Epithelial cell of prostate (primary cell): ENCODE results near the gene ENGASE.

ENCODE experiments used
- DNase-seq: peaks from one replicate; pipeline ENCODE4 v3.0.0-alpha.2; 2011; ENCODE audit warnings: low read depth, low spot score
- H3K27ac ChIP-seq: fragments of 450-650 bp; 2 replicates; pipeline ENCODE4 v1.5.1; 2017; ENCODE audit warnings: mild to moderate bottlenecking

The ENGASE gene

GRCh38 chr17:79075861-79076406, 1.3 kb downstream of the ENGASE start:
- H3K27ac ChIP-seq = no peak overlapping the region
- no peak for DNase-seq

GRCh38 chr17:79077587-79077986, 3.0 kb downstream of the ENGASE start:
- no peak overlapping the region for H3K27ac ChIP-seq
- no peak for DNase-seq

DNA sequence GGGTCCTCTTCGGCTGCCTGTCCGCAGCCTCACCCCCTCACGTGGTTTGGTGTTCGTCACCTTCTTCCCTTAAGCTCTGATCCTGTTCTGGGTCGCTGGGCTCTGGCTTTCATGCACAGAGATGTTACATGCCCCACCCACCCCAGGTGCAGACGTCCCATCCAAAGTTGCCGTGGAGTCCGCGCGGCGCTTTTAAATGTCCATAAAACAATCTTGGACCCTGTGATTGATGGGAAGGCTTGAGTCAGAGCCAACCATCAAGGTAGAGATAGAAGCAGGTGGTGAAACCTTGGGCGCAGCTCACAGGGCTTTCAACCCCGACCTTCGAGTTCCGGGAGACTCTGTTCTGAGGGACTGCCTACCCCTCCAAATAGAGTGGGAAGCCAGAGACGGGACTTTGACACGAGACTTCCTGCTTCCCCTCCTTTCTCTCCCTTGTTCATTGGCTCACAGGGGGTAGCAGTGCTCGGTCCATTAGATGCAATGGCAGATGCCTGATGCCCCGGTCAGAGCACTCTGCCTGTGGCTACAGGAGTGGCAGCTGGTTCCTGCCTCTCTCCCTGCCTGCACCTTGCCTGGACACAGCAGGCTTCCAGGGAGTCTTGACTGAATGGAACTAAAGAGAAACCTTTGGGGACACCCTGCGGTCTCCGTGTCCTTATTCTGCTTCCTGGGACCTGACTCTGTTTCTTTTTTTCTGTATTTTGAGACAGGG, 4.0 kb downstream of the ENGASE start:
- H3K27ac ChIP-seq = no peak overlapping the region
- DNase-seq = no peak

GRCh38 chr17:79079421-79080200, 5.0 kb downstream of the ENGASE start:
- H3K27ac ChIP-seq = no peak overlapping the region
- DNase-seq = no peak

- H3K27ac ChIP-seq = no peak overlapping the region
Observed at GRCh38 chr17:79080349-79080748, 5.7 kb downstream of the ENGASE start.

GRCh38 chr17:79080761-79081290, 6.2 kb downstream of the ENGASE start:
- H3K27ac ChIP-seq = no peak overlapping the region
- DNase-seq = no peak

More at GRCh38 chr17:79080349-79080748, 5.7 kb downstream of the ENGASE start:
- DNase-seq = no peak

GRCh38 chr17:79081571-79082276, 7.1 kb downstream of the ENGASE start:
- DNase-seq = no peak
- H3K27ac ChIP-seq = no peak overlapping the region

GRCh38 chr17:79082311-79083190, 7.9 kb downstream of the ENGASE start:
- no peak overlapping the region for H3K27ac ChIP-seq
- DNase-seq = no peak

GRCh38 chr17:79083191-79083971, 8.8 kb downstream of the ENGASE start:
- no peak overlapping the region for H3K27ac ChIP-seq
- no peak for DNase-seq

DNA sequence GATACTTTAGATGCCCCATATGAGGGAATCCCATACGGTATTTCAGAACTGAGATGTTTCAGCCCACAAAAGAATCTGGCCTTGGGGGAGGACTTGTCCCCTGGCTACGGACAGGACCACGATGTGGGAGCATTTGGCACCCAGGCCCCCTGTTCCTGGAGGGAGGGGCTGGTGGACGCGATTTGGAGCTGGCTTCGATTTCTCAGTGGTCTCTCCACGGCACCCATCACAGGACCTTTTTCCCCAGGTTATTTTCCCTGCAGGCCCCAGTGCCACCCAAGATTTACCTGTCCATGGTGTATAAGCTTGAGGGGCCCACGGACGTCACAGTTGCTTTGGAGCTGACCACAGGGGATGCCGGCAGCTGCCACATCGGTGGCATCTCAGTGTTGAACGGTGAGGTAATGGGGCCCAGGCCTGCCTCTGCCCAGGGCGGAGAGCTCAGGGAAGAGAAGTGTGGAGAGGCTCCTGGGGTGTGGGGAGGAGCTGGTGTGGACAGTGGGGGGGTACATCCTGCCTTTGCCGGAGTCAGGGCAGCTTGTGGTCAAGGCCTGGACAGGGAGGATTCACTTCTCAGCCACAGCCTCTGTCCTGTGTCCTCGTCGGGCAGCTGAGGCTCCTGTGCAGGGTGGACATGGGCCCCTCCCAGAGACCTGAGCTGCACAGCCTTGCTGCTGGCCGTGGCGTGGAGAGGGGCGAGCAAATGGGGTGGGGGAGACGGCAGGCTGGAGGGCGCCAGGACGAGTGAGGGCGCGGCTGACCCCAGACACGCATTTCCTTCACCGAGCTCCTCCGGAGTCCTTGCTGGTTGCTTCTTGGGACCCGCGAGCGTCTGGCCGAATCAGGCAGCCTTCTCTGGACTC, 9.9 kb downstream of the ENGASE start:
- no peak for DNase-seq
- no peak overlapping the region for H3K27ac ChIP-seq

GRCh38 chr17:79085154-79085920, 10.7 kb downstream of the ENGASE start:
- no peak for DNase-seq
- no peak overlapping the region for H3K27ac ChIP-seq

- DNase-seq = no peak
- H3K27ac ChIP-seq = no peak overlapping the region
Observed at GRCh38 chr17:79085921-79086551, 11.4 kb downstream of the ENGASE start.

DNA sequence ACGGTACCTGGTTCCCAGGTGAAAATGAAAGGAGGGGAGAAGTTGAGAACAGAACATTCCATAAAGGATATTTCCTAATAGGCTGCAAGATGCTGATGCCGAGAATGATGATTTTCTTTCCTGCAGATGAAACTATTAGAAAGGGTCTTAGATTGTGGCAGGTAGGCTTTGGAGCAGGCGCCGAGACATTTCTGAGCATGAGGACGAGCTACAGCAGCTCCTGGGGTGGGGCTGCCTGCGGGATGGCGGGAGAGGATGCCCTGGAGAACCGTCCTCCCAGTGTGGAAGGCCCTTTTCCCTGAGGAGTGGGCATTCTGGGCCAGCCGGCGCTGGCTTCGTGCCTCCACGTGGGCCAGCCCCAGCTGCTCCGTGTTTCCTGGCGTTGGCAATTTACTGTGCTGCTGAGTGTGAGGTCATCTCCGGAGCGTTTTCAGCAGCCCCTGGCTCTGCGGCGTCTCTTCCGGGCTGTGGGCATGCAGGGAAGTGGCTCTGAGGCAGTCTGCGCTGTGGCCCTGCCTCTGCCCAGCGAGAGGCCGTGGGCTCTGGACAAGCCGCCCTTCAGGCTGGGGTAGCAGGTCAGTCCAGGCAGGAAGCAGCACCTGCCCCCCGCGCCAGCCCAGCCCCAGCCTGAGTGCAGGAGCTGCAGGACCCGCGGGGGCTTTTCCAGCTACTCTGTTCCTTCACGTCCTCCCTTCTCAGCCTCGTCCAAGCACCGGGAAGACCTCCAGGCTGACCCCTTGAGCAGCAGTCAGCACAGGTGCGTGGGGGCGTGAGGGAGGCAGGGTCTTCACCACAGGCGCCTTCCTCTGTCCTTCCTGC, 12.2 kb downstream of the ENGASE start:
- DNase-seq = no peak
- no peak overlapping the region for H3K27ac ChIP-seq

- no peak for DNase-seq
- H3K27ac ChIP-seq = no peak overlapping the region
Observed at GRCh38 chr17:79087428-79088143, 13.0 kb downstream of the ENGASE start.

- no peak for DNase-seq
- H3K27ac ChIP-seq = no peak overlapping the region
Observed at GRCh38 chr17:79088247-79088996, 13.8 kb downstream of the ENGASE start.
